GM19035 (cell line): ENCODE data around the gene GNB4.

Source experiments
- ATAC-seq: cut with Tn5 transposase; IDR thresholded peaks from one replicate; pipeline ENCODE4 v1.9.1; 2021; ENCODE audit not compliant: unreplicated experiment

The GNB4 gene

GRCh38 chr3:179438841-179439240 lies 12.4 kb downstream of the GNB4 start:
- ATAC-seq = peak; percentile 91

DNA sequence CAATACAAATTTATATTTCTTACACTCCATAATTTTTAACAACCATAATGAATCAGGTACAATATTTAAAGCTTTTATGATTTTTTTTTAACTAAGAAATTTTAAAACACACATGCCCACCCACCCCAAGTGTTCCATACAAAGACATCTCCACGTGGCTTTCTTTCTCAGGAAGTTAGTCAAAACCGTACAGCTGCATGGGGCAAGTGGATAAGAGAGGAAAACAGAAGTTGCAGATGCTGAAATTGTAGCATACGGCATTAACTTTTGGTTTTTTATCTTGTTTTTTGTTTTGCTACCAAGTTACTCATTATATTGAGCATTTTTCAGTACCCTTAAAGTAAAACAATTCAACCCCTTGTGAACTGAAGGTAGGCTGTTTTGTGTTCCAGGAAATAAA lies 14.8 kb downstream of the GNB4 start:
- ATAC-seq = no peak

- ATAC-seq = no peak
Observed at GRCh38 chr3:179432451-179432850, 18.8 kb downstream of the GNB4 start.

GRCh38 chr3:179432021-179432420 lies 19.2 kb downstream of the GNB4 start:
- peak; percentile 58 for ATAC-seq

GRCh38 chr3:179430277-179430870 lies 20.9 kb downstream of the GNB4 start:
- no peak for ATAC-seq

GRCh38 chr3:179428876-179429548 lies 22.3 kb downstream of the GNB4 start:
- no peak for ATAC-seq

DNA sequence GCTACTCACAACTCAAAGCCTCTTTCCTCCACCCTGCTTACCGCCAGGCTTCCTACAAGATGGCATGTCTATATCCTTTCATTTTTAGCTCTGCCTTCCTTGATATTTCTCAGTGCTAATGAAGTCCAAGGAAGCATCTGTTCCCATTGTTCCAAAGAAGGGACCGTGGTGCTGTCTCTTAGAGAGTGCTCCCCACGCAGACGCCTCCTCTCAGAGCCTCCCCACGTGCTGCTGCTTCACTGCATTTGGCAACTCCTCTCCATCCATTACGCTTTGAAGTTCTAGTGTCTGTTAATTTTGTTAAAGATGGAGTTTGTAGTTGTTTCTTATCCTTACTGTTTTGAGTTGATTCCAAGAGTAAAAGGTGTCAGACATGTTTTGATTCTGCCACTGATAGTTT lies 26.2 kb downstream of the GNB4 start:
- no peak for ATAC-seq

DNA sequence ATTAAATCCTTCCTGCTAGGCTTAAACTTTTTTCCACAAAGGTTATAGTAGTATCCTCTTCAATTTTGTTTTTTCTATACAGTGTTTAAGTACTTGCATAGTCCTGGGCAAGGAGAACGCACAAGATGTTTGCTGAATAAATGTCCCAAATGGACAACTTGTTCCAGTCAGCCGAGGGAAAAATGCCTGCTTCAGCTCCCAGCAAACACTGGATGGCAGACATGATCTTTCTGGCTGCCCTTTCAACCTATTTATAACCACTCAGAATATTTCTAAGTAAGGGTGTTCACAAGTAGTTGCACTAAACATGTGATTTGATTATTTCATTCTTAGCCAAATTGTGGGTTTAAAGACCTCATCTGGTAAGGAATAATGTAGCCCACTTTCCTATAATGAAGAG lies 29.8 kb downstream of the GNB4 start:
- ATAC-seq = no peak

DNA sequence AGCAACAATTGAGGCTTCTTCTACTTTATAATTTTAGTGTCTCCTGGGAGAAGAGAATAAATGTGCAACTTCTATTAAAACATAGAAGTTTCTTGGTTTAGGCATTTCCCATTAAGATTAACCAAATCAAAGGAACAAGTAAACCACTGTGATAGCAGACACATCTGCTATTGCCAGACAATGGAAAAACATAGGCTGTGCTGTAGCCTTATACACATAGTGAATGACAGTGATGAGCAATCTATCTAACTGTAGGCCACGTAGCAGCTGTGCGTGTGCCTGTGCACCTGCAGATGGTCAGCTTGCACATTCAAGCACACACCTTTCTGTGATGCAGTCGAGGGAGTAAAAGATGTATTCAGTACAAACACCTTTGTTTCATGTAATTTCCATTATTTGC lies 32.7 kb downstream of the GNB4 start:
- ATAC-seq = no peak

DNA sequence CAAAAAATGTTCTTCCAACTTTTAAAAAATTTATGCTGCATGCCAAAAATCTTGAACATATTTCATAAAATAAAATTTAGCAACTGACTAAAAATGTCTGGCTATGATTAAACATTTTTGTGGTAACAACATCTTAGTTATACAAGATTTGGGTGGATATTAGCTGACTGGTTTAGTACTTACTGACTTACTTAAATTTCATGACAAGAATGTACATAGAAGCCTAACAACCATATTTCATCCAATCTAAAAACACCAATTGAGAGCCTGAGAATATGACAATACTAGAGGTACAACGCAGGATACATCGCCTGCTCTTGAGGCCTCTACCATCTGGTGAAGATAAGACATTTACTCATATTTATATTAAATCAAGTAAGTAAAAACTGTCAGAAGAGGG lies 34.6 kb downstream of the GNB4 start:
- ATAC-seq = no peak

DNA sequence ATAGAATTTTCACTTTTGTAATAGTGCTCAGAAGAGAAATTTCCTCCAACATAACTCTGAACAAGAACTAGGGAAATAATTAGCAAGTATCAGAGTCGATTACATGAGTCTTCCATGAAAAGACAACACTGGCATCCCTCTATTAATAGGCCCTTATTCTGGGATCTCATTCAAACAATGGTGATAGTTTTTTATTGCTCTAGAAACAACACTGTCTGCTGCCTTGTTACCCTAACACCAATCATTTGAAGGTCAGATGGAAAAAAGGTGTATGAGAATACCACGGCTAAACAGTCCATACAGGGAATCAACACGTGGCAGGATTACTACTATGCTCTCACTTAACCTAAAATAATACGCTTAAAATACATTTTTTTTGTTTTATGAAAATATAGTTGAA lies 35.9 kb downstream of the GNB4 start:
- no peak for ATAC-seq

DNA sequence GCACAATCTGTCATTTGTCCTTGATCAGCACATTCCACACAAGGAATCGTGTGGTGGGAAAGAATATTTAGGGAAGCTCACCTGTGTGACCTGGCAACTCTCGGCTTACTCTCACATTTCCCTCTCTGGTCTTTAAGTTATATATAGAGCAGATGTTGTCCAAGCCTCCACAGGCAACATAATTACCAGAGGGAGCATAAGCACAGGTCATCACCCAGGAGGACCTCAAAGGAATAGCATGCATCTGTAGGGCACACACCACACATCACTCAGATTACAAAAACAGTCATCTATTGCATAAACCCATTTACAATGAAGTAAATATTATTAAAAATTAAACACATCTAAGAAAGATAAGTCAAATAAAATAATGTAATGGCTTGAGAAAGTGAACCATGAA lies 36.5 kb downstream of the GNB4 start:
- no peak for ATAC-seq

DNA sequence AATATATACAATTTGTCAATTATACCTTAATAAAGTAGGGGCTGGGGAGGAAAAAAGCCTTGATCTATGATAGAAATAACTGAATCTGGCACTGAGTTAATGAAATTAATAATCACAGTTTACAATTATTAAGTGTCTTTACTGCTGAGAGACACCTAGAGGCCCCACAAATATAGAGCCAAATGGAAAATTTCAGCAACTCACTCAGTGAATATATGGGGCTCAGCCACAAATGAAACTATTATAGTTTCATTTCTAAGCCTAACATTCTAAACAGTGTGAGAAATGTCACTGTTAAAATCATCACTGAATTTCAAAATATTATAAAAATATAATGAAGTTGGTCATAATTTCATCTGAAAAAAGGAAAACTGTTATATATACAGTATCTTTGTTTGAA lies 40.3 kb downstream of the GNB4 start:
- no peak for ATAC-seq

DNA sequence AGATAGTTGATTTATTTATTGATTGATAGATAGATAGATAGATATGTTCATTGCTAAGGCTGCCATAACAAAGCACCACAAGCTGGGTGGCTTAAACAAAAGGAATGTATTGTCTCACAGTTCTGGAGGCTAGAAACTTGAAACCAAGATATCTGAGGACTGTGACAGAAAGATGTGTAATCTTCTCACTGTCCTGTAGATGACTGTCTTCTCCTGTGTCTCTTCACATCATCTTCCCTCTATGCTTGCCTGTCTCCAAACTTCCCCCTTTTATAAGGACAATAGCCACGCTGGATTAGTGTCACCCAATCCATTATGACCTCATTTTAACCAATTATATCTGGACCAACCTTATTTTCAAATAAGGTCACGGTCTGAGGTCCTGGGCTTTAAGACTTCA lies 40.9 kb downstream of the GNB4 start:
- no peak for ATAC-seq

- ATAC-seq = no peak
Observed at GRCh38 chr3:179404307-179404706, 47.0 kb downstream of the GNB4 start.

- ATAC-seq = no peak
Observed at GRCh38 chr3:179402963-179403362, 48.3 kb downstream of the GNB4 start.

- ATAC-seq = no peak
Observed at GRCh38 chr3:179401561-179401960, 49.7 kb downstream of the GNB4 start.

GRCh38 chr3:179398574-179399231 lies 52.6 kb downstream of the GNB4 start:
- no peak for ATAC-seq

DNA sequence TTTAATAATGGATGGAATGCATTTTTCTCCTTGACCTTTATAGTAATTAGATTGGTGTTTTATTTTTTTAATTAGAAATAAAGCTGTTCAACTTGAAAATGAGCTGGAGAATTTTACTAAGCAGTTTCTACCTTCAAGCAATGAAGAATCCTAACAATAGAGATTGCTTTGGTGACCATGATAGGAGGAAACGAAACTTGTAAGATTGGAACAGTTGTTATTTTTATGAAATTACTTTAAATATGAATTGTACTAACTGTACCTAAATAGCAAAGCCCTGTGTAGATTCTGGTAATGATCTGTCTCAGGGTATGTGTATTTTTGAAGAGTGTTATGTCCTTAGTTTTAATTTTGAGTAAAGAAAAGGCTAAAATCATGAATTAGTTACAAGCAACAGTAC lies 59.4 kb downstream of the GNB4 start:
- no peak for ATAC-seq

DNA sequence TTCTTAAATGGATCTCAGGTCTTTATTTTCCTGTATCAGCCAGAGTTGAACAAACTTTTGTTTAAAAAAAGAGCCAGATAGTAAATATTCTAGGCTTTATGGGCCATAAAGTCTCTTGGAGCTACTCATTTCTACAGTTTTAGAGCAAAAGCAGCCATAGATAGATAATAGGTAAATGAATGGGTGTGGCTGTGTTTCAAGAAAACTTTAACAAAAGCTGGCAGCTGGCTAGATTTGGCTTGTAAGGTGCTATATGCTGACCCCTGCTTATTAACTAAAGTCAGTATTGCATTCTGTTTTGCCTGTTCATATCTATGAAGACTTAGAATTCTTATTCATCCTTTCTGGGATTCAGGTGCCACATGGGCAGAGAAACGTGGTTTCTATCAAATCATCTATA lies 74.8 kb downstream of the GNB4 start:
- ATAC-seq = no peak

- ATAC-seq = no peak
Observed at GRCh38 chr3:179375091-179375999, 75.9 kb downstream of the GNB4 start.

DNA sequence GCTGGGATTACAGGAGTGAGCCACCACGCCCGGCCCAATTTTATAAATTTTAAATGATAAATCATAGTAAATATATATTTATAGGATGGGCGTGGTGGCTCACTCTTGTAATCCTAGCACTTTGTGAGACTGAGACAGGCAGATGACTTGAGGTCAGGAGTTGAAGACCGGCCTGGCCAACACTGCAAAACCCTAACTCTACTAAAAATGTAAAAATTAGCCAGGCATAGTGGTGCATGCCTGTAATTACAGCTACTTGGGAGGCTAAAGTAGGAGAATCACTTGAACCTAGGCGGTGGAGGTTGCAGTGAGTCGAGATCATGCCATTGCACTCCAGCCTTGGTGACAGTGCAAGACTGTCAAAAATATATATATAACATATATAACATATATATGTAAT lies 77.3 kb downstream of the GNB4 start:
- no peak for ATAC-seq
